Measurements from ENCODE around the gene KCNJ15. TPM values are rescaled to one million over a fixed set of nuclear protein-coding genes. Genes with fewer than 3 reads are reported as not detected.
A peak's percentile ranks its signal among the peaks of the same experiment; 100 is the strongest.

The KCNJ15 gene
- total RNA-seq, 1 donor from 2014 or later, result 0.13 TPM

GRCh38 chr21:38267991-38268863, 11.4 kb downstream of the KCNJ15 start:
- DNase-seq (ENCODE audit: low read depth, low spot score), result no peak

- DNase-seq (ENCODE audit: low read depth, low spot score), result no peak
These were observed 12.2 kb downstream of the KCNJ15 start for GRCh38 chr21:38268864-38269575.

- no peak for DNase-seq (ENCODE audit: low read depth, low spot score)
These were observed 12.8 kb downstream of the KCNJ15 start for GRCh38 chr21:38269576-38269936.

- no peak for DNase-seq (ENCODE audit: low read depth, low spot score)
These were observed 15.4 kb downstream of the KCNJ15 start for GRCh38 chr21:38272215-38272614.

- no peak for DNase-seq (ENCODE audit: low read depth, low spot score)
These were observed 17.2 kb downstream of the KCNJ15 start for GRCh38 chr21:38273745-38274542.

GRCh38 chr21:38277501-38278131, 20.8 kb downstream of the KCNJ15 start:
- DNase-seq (ENCODE audit: low read depth, low spot score), result peak; percentile 22

GRCh38 chr21:38280454-38280853, 23.7 kb downstream of the KCNJ15 start:
- no peak for DNase-seq (ENCODE audit: low read depth, low spot score)

- DNase-seq (ENCODE audit: low read depth, low spot score), result no peak
These were observed 24.1 kb downstream of the KCNJ15 start for GRCh38 chr21:38280867-38281266.

- DNase-seq (ENCODE audit: low read depth, low spot score), result no peak
These were observed 26.1 kb downstream of the KCNJ15 start for GRCh38 chr21:38282921-38283320.

GRCh38 chr21:38284216-38284615, 27.4 kb downstream of the KCNJ15 start:
- no peak for DNase-seq (ENCODE audit: low read depth, low spot score)

- no peak for DNase-seq (ENCODE audit: low read depth, low spot score)
These were observed 30.1 kb downstream of the KCNJ15 start for GRCh38 chr21:38286739-38287471.

GRCh38 chr21:38287476-38287875, 30.7 kb downstream of the KCNJ15 start:
- DNase-seq (ENCODE audit: low read depth, low spot score), result no peak

GRCh38 chr21:38289705-38290485, 33.1 kb downstream of the KCNJ15 start:
- DNase-seq (ENCODE audit: low read depth, low spot score), result no peak

GRCh38 chr21:38290809-38291208, 34.0 kb downstream of the KCNJ15 start:
- no peak for DNase-seq (ENCODE audit: low read depth, low spot score)

GRCh38 chr21:38291874-38292273, 35.1 kb downstream of the KCNJ15 start:
- DNase-seq (ENCODE audit: low read depth, low spot score), result no peak

- DNase-seq (ENCODE audit: low read depth, low spot score), result no peak
These were observed 36.3 kb downstream of the KCNJ15 start for GRCh38 chr21:38293113-38293512.

GRCh38 chr21:38293765-38294164, 37.0 kb downstream of the KCNJ15 start:
- no peak for DNase-seq (ENCODE audit: low read depth, low spot score)

GRCh38 chr21:38294609-38295008, 37.8 kb downstream of the KCNJ15 start:
- DNase-seq (ENCODE audit: low read depth, low spot score), result no peak

GRCh38 chr21:38295997-38296764, 39.4 kb downstream of the KCNJ15 start:
- no peak for DNase-seq (ENCODE audit: low read depth, low spot score)
